ENCODE measurements around the gene PNLIPRP2.

Gene PNLIPRP2

DNA sequence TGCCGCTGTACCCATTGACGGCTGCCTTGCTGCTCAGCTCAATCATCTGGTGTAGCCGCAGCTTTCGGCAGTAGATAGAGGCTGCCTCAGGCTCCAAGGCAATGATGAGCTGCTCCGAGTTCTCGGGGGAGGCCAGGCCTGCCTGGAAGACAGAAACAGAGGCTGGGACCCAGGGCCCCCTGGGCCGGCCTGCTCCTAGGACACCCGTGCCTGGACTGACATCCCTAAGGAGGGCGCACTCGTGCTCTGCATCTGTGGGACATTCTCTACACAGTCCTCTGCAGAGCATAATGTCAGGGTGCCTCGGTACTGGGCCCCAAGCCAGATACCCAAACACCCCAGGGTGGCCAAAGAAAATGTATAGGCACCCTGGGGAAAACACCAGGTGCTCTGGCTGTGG, 63.1 kb downstream of the PNLIPRP2 start:
- no peak for DNase-seq (ENCODE audit: low spot score)

DNA sequence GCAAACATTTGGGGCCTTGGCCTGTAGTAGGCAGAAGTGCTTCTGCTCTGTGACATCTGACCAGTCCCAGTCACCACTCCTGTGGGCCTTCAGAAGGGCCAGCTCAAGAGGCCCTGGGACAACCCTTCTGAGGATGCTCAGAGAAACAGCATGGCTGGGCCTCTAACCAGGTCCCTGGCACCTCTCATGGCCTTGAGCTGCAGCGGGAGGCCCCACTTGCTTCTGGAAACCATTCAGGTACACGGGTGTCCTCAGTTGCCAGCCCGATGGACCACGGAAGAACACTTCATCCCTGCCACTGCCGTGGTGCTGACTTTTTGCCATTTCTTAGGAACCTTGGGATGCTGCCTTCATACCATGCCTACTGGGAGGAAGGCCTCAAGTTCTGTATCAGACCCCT, 64.0 kb downstream of the PNLIPRP2 start:
- DNase-seq (ENCODE audit: low spot score) = no peak

- no peak for DNase-seq (ENCODE audit: low spot score)
Observed at GRCh38 chr10:116685807-116686206, 65.1 kb downstream of the PNLIPRP2 start.

GRCh38 chr10:116686632-116687031, 65.9 kb downstream of the PNLIPRP2 start:
- DNase-seq (ENCODE audit: low spot score) = no peak

DNA sequence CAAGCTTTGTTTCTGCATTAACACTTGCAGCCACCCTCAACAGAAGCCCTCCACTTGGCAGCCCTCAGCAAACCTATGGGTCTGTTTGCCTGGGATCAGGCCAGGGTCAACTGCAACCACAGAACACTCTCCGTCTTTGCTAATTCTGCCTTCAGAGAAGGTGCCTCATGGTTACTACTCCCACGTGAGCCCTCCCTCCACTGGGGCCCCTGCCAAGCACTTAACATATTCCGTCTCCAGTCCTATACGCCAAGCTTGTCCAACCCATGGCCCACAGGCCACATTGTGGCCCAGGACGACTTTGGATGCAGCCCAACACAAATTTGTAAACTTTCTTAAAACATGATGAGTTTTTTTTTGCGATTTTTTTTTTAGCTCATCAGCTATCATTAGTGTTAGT, 66.9 kb downstream of the PNLIPRP2 start:
- DNase-seq (ENCODE audit: low spot score) = no peak

DNA sequence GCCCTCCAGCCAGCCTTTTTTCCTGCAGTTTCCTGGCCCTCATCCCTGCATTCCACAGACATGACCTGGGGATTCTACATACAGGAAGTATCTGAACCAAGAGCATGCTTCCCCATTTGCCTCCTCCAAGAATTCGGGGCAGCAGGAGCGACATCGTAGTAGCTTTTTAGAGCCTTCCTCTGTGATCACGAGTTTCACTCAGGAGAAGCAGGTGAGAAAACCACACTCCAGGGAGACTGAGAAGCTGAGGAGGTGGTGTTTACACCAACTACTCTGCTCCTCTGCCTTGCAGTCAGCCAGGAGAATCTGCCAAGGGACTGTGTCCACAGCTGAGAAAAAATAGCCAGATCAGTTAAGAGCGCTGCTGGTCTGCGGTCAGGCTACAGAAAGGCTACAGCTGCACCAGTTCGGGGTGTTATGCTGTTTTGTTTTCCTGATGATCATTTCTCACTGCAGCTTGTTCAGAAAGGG, 67.5 kb downstream of the PNLIPRP2 start:
- no peak for DNase-seq (ENCODE audit: low spot score)

GRCh38 chr10:116688741-116689495, 68.2 kb downstream of the PNLIPRP2 start:
- no peak for DNase-seq (ENCODE audit: low spot score)

DNA sequence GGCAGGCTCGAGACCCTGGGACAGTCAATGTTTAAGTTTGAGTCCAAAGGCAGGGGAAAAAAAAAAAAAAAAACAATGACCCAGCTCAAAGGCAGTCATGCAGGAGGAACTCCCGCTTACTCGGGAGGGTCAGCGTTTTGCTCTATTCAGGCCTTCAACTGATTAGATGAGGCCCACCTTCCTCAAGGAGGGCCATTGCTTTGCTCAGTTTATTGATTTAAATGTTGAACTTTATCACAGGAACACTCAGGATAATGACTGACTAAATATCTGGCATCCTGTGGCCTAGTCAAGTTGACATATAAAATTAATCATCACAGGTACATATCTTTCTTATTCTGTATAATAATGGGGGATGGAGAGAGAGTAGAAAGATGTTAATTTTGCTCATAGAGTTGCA, 69.0 kb downstream of the PNLIPRP2 start:
- DNase-seq (ENCODE audit: low spot score) = no peak

GRCh38 chr10:116690356-116691322, 69.9 kb downstream of the PNLIPRP2 start:
- no peak for DNase-seq (ENCODE audit: low spot score)

DNA sequence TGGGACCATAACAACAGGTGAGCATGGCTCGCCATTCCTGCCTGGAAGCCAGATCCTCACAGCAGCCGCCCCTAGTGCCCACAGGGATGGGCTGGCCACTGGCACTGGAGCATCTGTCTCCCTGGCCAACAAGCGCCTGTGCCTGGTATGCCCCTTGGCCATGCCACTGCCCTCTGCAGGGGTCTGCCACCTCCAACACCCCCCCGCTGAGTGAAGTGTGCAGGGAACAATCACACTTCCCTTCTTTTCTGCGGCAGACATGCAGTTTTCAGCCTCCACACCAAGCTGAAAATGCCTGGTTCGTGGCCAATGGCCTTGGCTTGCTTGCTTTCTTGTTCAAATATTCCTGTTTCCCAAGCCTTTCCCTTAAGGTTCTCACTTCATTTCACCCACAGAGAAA, 70.9 kb downstream of the PNLIPRP2 start:
- no peak for DNase-seq (ENCODE audit: low spot score)

GRCh38 chr10:116692225-116692624, 71.5 kb downstream of the PNLIPRP2 start:
- DNase-seq (ENCODE audit: low spot score) = no peak

DNA sequence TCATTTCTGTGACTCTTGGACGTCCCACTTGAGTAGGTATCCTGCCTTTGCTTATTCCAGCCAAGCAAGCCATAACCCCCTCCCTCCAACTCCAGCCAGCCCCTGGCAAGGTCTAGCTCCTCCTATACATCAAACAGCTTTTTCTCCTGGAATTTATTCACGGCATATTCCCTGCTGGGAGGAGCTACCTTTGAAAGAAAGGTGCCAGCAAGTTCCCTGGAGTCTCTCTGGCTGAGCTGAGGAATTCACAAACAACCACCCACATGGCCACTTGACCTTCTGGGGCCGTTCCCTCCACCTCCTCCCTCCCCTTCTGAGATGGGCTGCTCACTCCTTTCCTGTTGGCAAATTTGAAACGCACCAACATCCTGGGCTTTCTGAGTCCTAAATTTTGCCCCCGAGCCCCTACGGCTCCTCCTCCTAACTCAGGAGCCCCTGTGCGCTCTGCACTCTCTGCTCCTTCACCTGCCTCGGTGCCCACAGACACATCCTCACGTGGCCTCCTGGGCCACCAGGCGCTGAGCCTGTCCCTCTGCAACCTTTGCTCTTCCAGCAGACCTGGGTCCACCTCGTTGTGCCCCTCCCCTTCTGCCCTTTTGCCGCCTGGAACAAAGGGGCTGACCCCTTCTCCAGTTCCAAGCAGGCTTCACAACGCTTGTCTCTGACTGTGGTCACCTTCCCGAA, 73.6 kb downstream of the PNLIPRP2 start:
- no peak for DNase-seq (ENCODE audit: low spot score)

All from RKO (cell line).